ENCODE measurements around the gene ISL2.

The ISL2 gene

GRCh38 chr15:76325704-76326103 lies 10.9 kb upstream of the ISL2 start:
- H3K9me3 ChIP-seq (ENCODE audit: insufficient read depth, low read length, severe bottlenecking): no peaks in the 10 kb centered on the region
- no peak overlapping the region for H3K4me2 ChIP-seq (ENCODE audit: insufficient read depth, low read length)
- H3K4me1 ChIP-seq (ENCODE audit: insufficient read depth, low read length): no peaks in the 10 kb centered on the region
- no peaks in the 10 kb centered on the region for H3K79me2 ChIP-seq (ENCODE audit: insufficient read depth, low read length)
- H3K9ac ChIP-seq (ENCODE audit: low read depth, low read length): no peak overlapping the region
- H3K36me3 ChIP-seq (ENCODE audit: insufficient read depth, low read length): no peaks in the 10 kb centered on the region
- DNase-seq: no peak
- no peak for ATAC-seq (ENCODE audit: insufficient read depth, low read depth)
- no peak for TF ChIP-seq CTCF (IDR thresholded peaks at IDR 0.05; ENCODE audit: borderline replicate concordance, extremely low read depth, low read length, poor library complexity, severe bottlenecking)
- no peak for TF ChIP-seq EZH2 (IDR thresholded peaks at IDR 0.05; ENCODE audit: borderline replicate concordance, low read depth, low read length, severe bottlenecking)
- H3K27me3 ChIP-seq (ENCODE audit: insufficient read depth, low read length, poor library complexity): peaks cover 3% of the 10 kb centered on the region
- H4K20me1 ChIP-seq (ENCODE audit: insufficient read depth, low read length): no peaks in the 10 kb centered on the region
- no peak overlapping the region for H3K27ac ChIP-seq (ENCODE audit: low read length)
- H3K4me3 ChIP-seq (ENCODE audit: low read depth in 1 of 2, low read length in 2 of 2): no peak overlapping the region
- no peak overlapping the region for H2AFZ ChIP-seq (ENCODE audit: low read depth, low read length)

- peaks cover 3% of the 10 kb centered on the region for H3K27me3 ChIP-seq (ENCODE audit: insufficient read depth, low read length, poor library complexity)
- no peaks in the 10 kb centered on the region for H3K9me3 ChIP-seq (ENCODE audit: insufficient read depth, low read length, severe bottlenecking)
- no peak overlapping the region for H3K4me3 ChIP-seq (ENCODE audit: low read depth in 1 of 2, low read length in 2 of 2)
- no peak overlapping the region for H2AFZ ChIP-seq (ENCODE audit: low read depth, low read length)
- H4K20me1 ChIP-seq (ENCODE audit: insufficient read depth, low read length): no peaks in the 10 kb centered on the region
- DNase-seq (no peak), ATAC-seq (ENCODE audit: insufficient read depth, low read depth) (no peak)
- H3K36me3 ChIP-seq (ENCODE audit: insufficient read depth, low read length): no peaks in the 10 kb centered on the region
- no peaks in the 10 kb centered on the region for H3K79me2 ChIP-seq (ENCODE audit: insufficient read depth, low read length)
- H3K4me1 ChIP-seq (ENCODE audit: insufficient read depth, low read length): no peaks in the 10 kb centered on the region
- TF ChIP-seq EZH2 (IDR thresholded peaks at IDR 0.05; ENCODE audit: borderline replicate concordance, low read depth, low read length, severe bottlenecking): no peak
- H3K9ac ChIP-seq (ENCODE audit: low read depth, low read length): no peak overlapping the region
- no peak overlapping the region for H3K4me2 ChIP-seq (ENCODE audit: insufficient read depth, low read length)
- H3K27ac ChIP-seq (ENCODE audit: low read length): no peak overlapping the region
These were observed 9.1 kb upstream of the ISL2 start for GRCh38 chr15:76327191-76328105.

GRCh38 chr15:76328106-76328696 lies 8.4 kb upstream of the ISL2 start:
- no peak for DNase-seq
- Histone ChIP-seq H3K27me3 (ENCODE audit: insufficient read depth, low read length, poor library complexity) (peaks cover 3% of the 10 kb centered on the region), H3K4me1 (ENCODE audit: insufficient read depth, low read length) (no peaks in the 10 kb centered on the region), H3K27ac (ENCODE audit: low read length) (no peak overlapping the region), H3K79me2 (ENCODE audit: insufficient read depth, low read length) (no peaks in the 10 kb centered on the region), H3K9ac (ENCODE audit: low read depth, low read length) (no peak overlapping the region), H4K20me1 (ENCODE audit: insufficient read depth, low read length) (no peaks in the 10 kb centered on the region), H3K36me3 (ENCODE audit: insufficient read depth, low read length) (no peaks in the 10 kb centered on the region), H2AFZ (ENCODE audit: low read depth, low read length) (no peak overlapping the region), H3K9me3 (ENCODE audit: insufficient read depth, low read length, severe bottlenecking) (no peaks in the 10 kb centered on the region), H3K4me2 (ENCODE audit: insufficient read depth, low read length) (no peak overlapping the region), H3K4me3 (ENCODE audit: low read depth in 1 of 2, low read length in 2 of 2) (no peak overlapping the region)
- TF ChIP-seq EZH2 (IDR thresholded peaks at IDR 0.05; ENCODE audit: borderline replicate concordance, low read depth, low read length, severe bottlenecking) (no peak), CTCF (IDR thresholded peaks at IDR 0.05; ENCODE audit: borderline replicate concordance, extremely low read depth, low read length, poor library complexity, severe bottlenecking) (no peak)
- no peak for ATAC-seq (ENCODE audit: insufficient read depth, low read depth)

- Histone ChIP-seq H3K79me2 (ENCODE audit: insufficient read depth, low read length) (no peaks in the 10 kb centered on the region), H3K4me3 (ENCODE audit: low read depth in 1 of 2, low read length in 2 of 2) (no peak overlapping the region), H3K27ac (ENCODE audit: low read length) (no peak overlapping the region), H3K4me2 (ENCODE audit: insufficient read depth, low read length) (no peak overlapping the region), H3K27me3 (ENCODE audit: insufficient read depth, low read length, poor library complexity) (peaks cover 3% of the 10 kb centered on the region), H2AFZ (ENCODE audit: low read depth, low read length) (no peak overlapping the region), H3K9ac (ENCODE audit: low read depth, low read length) (no peak overlapping the region), H3K36me3 (ENCODE audit: insufficient read depth, low read length) (no peaks in the 10 kb centered on the region), H3K4me1 (ENCODE audit: insufficient read depth, low read length) (no peaks in the 10 kb centered on the region), H4K20me1 (ENCODE audit: insufficient read depth, low read length) (no peaks in the 10 kb centered on the region), H3K9me3 (ENCODE audit: insufficient read depth, low read length, severe bottlenecking) (no peaks in the 10 kb centered on the region)
- ATAC-seq (ENCODE audit: insufficient read depth, low read depth) (no peak), DNase-seq (no peak)
- no peak for TF ChIP-seq EZH2 (IDR thresholded peaks at IDR 0.05; ENCODE audit: borderline replicate concordance, low read depth, low read length, severe bottlenecking)
- no peak for TF ChIP-seq CTCF (IDR thresholded peaks at IDR 0.05; ENCODE audit: borderline replicate concordance, extremely low read depth, low read length, poor library complexity, severe bottlenecking)
These were observed 7.6 kb upstream of the ISL2 start for GRCh38 chr15:76328958-76329357.
